ENCODE data around the gene MYO1H. TPM values are rescaled to one million over a fixed set of nuclear protein-coding genes. Genes with fewer than 3 reads are reported as not detected.

Gene MYO1H
- total and polyA plus RNA-seq, 2 of the 8 experiments (the other 6 are each of a cell fraction or from before 2014, with no cell fraction given), result 0.03 TPM; not detected in 1

- no peak for TF ChIP-seq ATF2 (IDR thresholded peaks at IDR 0.05; ENCODE audit: low read length)
Measured at GRCh38 chr12:109461846-109462756, 114.4 kb downstream of the MYO1H start (continued).
